ENCODE results near the gene AOPEP. TPM values are rescaled to one million over a fixed set of nuclear protein-coding genes. Genes with fewer than 3 reads are reported as not detected.

The AOPEP gene
- total and polyA plus RNA-seq, 9 of the 15 experiments (the other 6 are each of a cell fraction or from before 2014, with no cell fraction given): 4.5 to 19.3 (median 13.5) TPM

DNA sequence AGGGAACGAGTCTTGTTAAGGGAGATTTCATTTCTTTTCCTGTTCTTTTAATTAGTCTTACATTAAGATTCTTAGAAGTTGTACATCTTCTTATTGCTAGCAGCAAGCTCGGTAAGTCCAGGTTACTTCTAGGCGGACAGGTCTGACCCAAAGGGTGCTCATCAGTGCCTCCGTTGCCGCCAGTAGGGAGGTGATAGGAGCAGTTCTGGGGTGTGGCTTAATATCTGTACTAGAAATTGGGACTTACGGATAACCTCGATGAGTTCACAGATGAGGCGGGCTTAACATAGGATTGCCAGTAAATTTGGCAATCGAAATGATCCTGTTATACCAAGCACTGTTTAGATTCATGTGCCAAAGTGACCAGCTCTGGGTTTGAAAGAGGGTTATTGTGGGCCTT is 312.2 kb downstream of the AOPEP start (continued):
- TF ChIP-seq NFRKB (IDR thresholded peaks at IDR 0.05; ENCODE audit: low read depth): no peak
- TF ChIP-seq, protein P1, sequence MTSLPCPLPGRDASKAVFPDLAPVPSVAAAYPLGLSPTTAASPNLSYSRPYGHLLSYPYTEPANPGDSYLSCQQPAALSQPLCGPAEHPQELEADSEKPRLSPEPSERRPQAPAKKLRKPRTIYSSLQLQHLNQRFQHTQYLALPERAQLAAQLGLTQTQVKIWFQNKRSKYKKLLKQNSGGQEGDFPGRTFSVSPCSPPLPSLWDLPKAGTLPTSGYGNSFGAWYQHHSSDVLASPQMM (CRISPR knock-in tag; IDR thresholded peaks at IDR 0.05): no peak
- TF ChIP-seq, protein P2, sequence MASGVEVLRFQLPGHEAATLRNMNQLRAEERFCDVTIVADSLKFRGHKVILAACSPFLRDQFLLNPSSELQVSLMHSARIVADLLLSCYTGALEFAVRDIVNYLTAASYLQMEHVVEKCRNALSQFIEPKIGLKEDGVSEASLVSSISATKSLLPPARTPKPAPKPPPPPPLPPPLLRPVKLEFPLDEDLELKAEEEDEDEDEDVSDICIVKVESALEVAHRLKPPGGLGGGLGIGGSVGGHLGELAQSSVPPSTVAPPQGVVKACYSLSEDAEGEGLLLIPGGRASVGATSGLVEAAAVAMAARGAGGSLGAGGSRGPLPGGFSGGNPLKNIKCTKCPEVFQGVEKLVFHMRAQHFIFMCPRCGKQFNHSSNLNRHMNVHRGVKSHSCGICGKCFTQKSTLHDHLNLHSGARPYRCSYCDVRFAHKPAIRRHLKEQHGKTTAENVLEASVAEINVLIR (CRISPR knock-in tag; IDR thresholded peaks at IDR 0.05): no peak
- TF ChIP-seq KLF16 (IDR thresholded peaks at IDR 0.05): no peak
- TF ChIP-seq, protein P3, sequence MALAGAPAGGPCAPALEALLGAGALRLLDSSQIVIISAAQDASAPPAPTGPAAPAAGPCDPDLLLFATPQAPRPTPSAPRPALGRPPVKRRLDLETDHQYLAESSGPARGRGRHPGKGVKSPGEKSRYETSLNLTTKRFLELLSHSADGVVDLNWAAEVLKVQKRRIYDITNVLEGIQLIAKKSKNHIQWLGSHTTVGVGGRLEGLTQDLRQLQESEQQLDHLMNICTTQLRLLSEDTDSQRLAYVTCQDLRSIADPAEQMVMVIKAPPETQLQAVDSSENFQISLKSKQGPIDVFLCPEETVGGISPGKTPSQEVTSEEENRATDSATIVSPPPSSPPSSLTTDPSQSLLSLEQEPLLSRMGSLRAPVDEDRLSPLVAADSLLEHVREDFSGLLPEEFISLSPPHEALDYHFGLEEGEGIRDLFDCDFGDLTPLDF (CRISPR knock-in tag; IDR thresholded peaks at IDR 0.05): no peak
- no peak for TF ChIP-seq ZNF445 (CRISPR knock-in tag; IDR thresholded peaks at IDR 0.05; ENCODE audit: low read depth)
- no peak for TF ChIP-seq ZNF77 (CRISPR knock-in tag; IDR thresholded peaks at IDR 0.05)
- TF ChIP-seq U2AF1 (optimal IDR thresholded peaks at IDR 0.05; ENCODE audit: low read depth, low read length): no peak
- no peak for TF ChIP-seq CHCHD3 (CRISPR knock-in tag; IDR thresholded peaks at IDR 0.05)
- TF ChIP-seq, protein P4, sequence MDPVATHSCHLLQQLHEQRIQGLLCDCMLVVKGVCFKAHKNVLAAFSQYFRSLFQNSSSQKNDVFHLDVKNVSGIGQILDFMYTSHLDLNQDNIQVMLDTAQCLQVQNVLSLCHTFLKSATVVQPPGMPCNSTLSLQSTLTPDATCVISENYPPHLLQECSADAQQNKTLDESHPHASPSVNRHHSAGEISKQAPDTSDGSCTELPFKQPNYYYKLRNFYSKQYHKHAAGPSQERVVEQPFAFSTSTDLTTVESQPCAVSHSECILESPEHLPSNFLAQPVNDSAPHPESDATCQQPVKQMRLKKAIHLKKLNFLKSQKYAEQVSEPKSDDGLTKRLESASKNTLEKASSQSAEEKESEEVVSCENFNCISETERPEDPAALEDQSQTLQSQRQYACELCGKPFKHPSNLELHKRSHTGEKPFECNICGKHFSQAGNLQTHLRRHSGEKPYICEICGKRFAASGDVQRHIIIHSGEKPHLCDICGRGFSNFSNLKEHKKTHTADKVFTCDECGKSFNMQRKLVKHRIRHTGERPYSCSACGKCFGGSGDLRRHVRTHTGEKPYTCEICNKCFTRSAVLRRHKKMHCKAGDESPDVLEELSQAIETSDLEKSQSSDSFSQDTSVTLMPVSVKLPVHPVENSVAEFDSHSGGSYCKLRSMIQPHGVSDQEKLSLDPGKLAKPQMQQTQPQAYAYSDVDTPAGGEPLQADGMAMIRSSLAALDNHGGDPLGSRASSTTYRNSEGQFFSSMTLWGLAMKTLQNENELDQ (CRISPR knock-in tag; IDR thresholded peaks at IDR 0.05; ENCODE audit: borderline replicate concordance): no peak
- TF ChIP-seq, protein P5, sequence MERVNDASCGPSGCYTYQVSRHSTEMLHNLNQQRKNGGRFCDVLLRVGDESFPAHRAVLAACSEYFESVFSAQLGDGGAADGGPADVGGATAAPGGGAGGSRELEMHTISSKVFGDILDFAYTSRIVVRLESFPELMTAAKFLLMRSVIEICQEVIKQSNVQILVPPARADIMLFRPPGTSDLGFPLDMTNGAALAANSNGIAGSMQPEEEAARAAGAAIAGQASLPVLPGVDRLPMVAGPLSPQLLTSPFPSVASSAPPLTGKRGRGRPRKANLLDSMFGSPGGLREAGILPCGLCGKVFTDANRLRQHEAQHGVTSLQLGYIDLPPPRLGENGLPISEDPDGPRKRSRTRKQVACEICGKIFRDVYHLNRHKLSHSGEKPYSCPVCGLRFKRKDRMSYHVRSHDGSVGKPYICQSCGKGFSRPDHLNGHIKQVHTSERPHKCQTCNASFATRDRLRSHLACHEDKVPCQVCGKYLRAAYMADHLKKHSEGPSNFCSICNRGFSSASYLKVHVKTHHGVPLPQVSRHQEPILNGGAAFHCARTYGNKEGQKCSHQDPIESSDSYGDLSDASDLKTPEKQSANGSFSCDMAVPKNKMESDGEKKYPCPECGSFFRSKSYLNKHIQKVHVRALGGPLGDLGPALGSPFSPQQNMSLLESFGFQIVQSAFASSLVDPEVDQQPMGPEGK (CRISPR knock-in tag; IDR thresholded peaks at IDR 0.05; ENCODE audit: borderline replicate concordance): no peak

Measured in K562 (cell line).